CD4-positive, alpha-beta T cell (primary cell): ENCODE measurements around the gene SPG11. TPM values are rescaled to one million over a fixed set of nuclear protein-coding genes. Genes with fewer than 3 reads are reported as not detected.

Experiments used
- ATAC-seq: fragments of 200-7000 bp; cut with Tn5 transposase; one replicate; pipeline ENCODE4 v1.10.0; 2022; ENCODE audit warnings: mild to moderate bottlenecking; ENCODE audit not compliant: poor library complexity
- CTCF ChIA-PET: fragments of 350-600 bp; sonication (Branson Sonifier 250); formaldehyde crosslinking; loops from one replicate; lab custom pipeline; 2021; ENCODE audit warnings: antibody characterized with exemption, inconsistent platforms; lab: Charles Lee
- POLR2A ChIA-PET: fragments of 350-600 bp; sonication (Branson Sonifier 250); formaldehyde crosslinking; loops from one replicate; lab custom pipeline; 2021; ENCODE audit warnings: antibody characterized with exemption, inconsistent platforms; lab: Charles Lee
- DNase-seq, 14 experiments: peaks; one replicate each; pipeline ENCODE4 v3.0.0-alpha.2; 2013 to 2020; ENCODE audit warnings: mixed read lengths in 2 of 14
- H3K27ac ChIP-seq, 2 donors: one replicate each; pipeline versions ENCODE4 v1.5.1 to v1.7.0; 2013; ENCODE audit warnings: low read length in 2 of 2, low read depth in 1 of 2, mild to moderate bottlenecking in 1 of 2
- H3K27me3 ChIP-seq, 2 experiments: 1 replicate in 1 of 2; 2 replicates in 1 of 2; pipeline versions ENCODE4 v1.6.1 to v1.7.0; 2013; ENCODE audit warnings: low read length in 2 of 2, control low read depth in 1 of 2, mild to moderate bottlenecking in 1 of 2, moderate library complexity in 1 of 2; ENCODE audit not compliant: insufficient read depth in 2 of 2, control insufficient read depth in 1 of 2
- H3K36me3 ChIP-seq: one replicate; pipeline ENCODE4 v1.6.1; 2013; ENCODE audit warnings: low read length, control low read depth; ENCODE audit not compliant: insufficient read depth
- H3K4me1 ChIP-seq: one replicate; pipeline ENCODE4 v1.6.1; 2013; ENCODE audit warnings: low read length, control low read depth; ENCODE audit not compliant: insufficient read depth
- H3K4me3 ChIP-seq: one replicate; pipeline ENCODE4 v1.5.1; 2013; ENCODE audit warnings: mild to moderate bottlenecking, low read length, moderate library complexity
- H3K9me3 ChIP-seq, 2 experiments: 1 replicate in 1 of 2; 2 replicates in 1 of 2; pipeline versions ENCODE4 v1.6.1 to v1.7.0; 2013; ENCODE audit warnings: low read length in 2 of 2, mild to moderate bottlenecking in 2 of 2, control low read depth in 1 of 2, moderate library complexity in 1 of 2; ENCODE audit not compliant: control insufficient read depth in 1 of 2, insufficient read depth in 1 of 2
- H3K27ac Mint-ChIP-seq: one replicate; pipeline ENCODE4 v1.8.0; 2020; ENCODE audit warnings: mixed read lengths
- H3K27me3 Mint-ChIP-seq: one replicate; pipeline ENCODE4 v1.8.0; 2021; ENCODE audit warnings: mixed read lengths
- H3K36me3 Mint-ChIP-seq: one replicate; pipeline ENCODE4 v1.8.0; 2021; ENCODE audit warnings: low read depth, mixed read lengths
- H3K4me1 Mint-ChIP-seq: one replicate; pipeline ENCODE4 v1.8.0; 2021; ENCODE audit warnings: low read depth, mixed read lengths
- H3K4me3 Mint-ChIP-seq: one replicate; pipeline ENCODE4 v1.8.0; 2020; ENCODE audit warnings: mild to moderate bottlenecking, mixed read lengths
- H3K9me3 Mint-ChIP-seq: one replicate; pipeline ENCODE4 v1.8.0; 2020; ENCODE audit warnings: mixed read lengths
- CTCF ChIP-seq: fragments of 200-600 bp; IDR thresholded peaks from one replicate; pipeline ENCODE4 v1.8.0; 2022; ENCODE audit warnings: antibody characterized with exemption, mild to moderate bottlenecking
- intact Hi-C, 2 experiments: fragments of 100-400 bp; cut with DNase I in 1 of 2; cut with micrococcal nuclease in 1 of 2; formaldehyde crosslinking; loops; one replicate each; pipeline versions ENCODE4 v1.15.1 to v1.9.0; 2023 to 2025; cut with DNase I, micrococcal nuclease
- total RNA-seq, 174 experiments: library from RNA in 2 of 174; stranded (reverse) in 2 of 174; gene quantifications; one replicate each; pipeline ENCODE4 v1.2.3 and lab custom pipeline; 2021 to 2026

The SPG11 gene
- total RNA-seq, 2 experiments from 2014 or later: 49.9 to 51.3 TPM

- Histone ChIP-seq H3K36me3 (no peaks in the 10 kb centered on the region), H3K4me1 (peaks cover 9% of the 10 kb centered on the region), H3K27me3 (no peaks in the 10 kb centered on the region), H3K27ac (no peak overlapping the region), H3K9me3 (no peaks in the 10 kb centered on the region), H3K4me3 (no peak overlapping the region)
- ChIA-PET POLR2A (interaction anchor here (0.6 to 6.0 kb wide), 10 partner anchors 8 to 41 kb away, joined by 3 to 67 read pairs (median 4); partner anchors contain the start of genes B2M, PATL2 and SPG11), CTCF (interaction anchor here (1.0 to 1.3 kb wide), 2 partner anchors 12 to 35 kb away, joined by 4 to 5 read pairs; partner anchors contain the start of genes B2M, PATL2 and SPG11)
- no peak for DNase-seq
- intact Hi-C loops: no loop called here
- peaks cover 28% of the 10 kb centered on the region for H3K4me1 Mint-ChIP-seq
- H3K36me3 Mint-ChIP-seq: no peaks in the 10 kb centered on the region
- no peaks in the 10 kb centered on the region for H3K27me3 Mint-ChIP-seq
- no peak for TF ChIP-seq CTCF
- no peak overlapping the region for H3K27ac Mint-ChIP-seq
- no peak for ATAC-seq
- no peak overlapping the region for H3K4me3 Mint-ChIP-seq
- peaks cover 9% of the 10 kb centered on the region for H3K9me3 Mint-ChIP-seq
Observed at GRCh38 chr15:44698641-44699040, 35.2 kb upstream of the SPG11 start.

GRCh38 chr15:44697014-44697413 is 33.6 kb upstream of the SPG11 start:
- Histone ChIP-seq H3K9me3 (no peaks in the 10 kb centered on the region), H3K27ac (no peak overlapping the region), H3K4me1 (peaks cover 14% of the 10 kb centered on the region), H3K4me3 (no peak overlapping the region), H3K27me3 (no peaks in the 10 kb centered on the region), H3K36me3 (no peaks in the 10 kb centered on the region)
- DNase-seq (no peak), ATAC-seq (no peak)
- Mint-ChIP-seq H3K36me3 (no peaks in the 10 kb centered on the region), H3K27ac (peak overlapping the region; percentile 40), H3K4me3 (no peak overlapping the region), H3K9me3 (peaks cover 9% of the 10 kb centered on the region), H3K4me1 (peaks cover 34% of the 10 kb centered on the region), H3K27me3 (no peaks in the 10 kb centered on the region)
- POLR2A ChIA-PET: interaction anchor here (0.8 to 6.0 kb wide), 4 partner anchors 14 to 39 kb away, joined by 3 to 67 read pairs (median 21); partner anchors contain the start of genes B2M, PATL2, SPG11 and TRIM69
- CTCF ChIA-PET: interaction anchor here (1.2 kb wide), 1 partner anchor 14 kb away, joined by 3 read pairs; the partner anchor contains the start of genes B2M and PATL2
- intact Hi-C loops: no loop called here
- TF ChIP-seq CTCF: no peak

GRCh38 chr15:44695294-44695693 is 31.8 kb upstream of the SPG11 start:
- Mint-ChIP-seq H3K4me1 (peaks cover 38% of the 10 kb centered on the region), H3K36me3 (no peaks in the 10 kb centered on the region), H3K27ac (peak overlapping the region; percentile 22), H3K9me3 (no peaks in the 10 kb centered on the region), H3K27me3 (no peaks in the 10 kb centered on the region), H3K4me3 (no peak overlapping the region)
- Histone ChIP-seq H3K27me3 (no peaks in the 10 kb centered on the region), H3K36me3 (no peaks in the 10 kb centered on the region), H3K4me1 (peaks cover 16% of the 10 kb centered on the region), H3K9me3 (no peaks in the 10 kb centered on the region), H3K4me3 (no peak overlapping the region), H3K27ac (no peak overlapping the region)
- intact Hi-C loops: loop anchor here in 1 of 2 experiments (2.0 kb wide), 1 partner anchor 16 kb away; the partner anchor contains the start of genes B2M and PATL2
- DNase-seq (no peak), ATAC-seq (no peak)
- CTCF ChIA-PET: interaction anchor here (1.0 to 1.1 kb wide), 2 partner anchors 8 to 31 kb away, joined by 3 read pairs; no protein-coding TSS in a partner anchor
- POLR2A ChIA-PET: interaction anchor here (0.8 to 6.0 kb wide), 5 partner anchors 12 to 30 kb away, joined by 4 to 67 read pairs (median 4); partner anchors contain the start of genes B2M, PATL2 and SPG11
- no peak for TF ChIP-seq CTCF
